Bone marrow (tissue), 2 donors: Measurements from ENCODE around the gene KIF19.
A peak's percentile ranks its signal among the peaks of the same experiment; 100 is the strongest.

Experiments used
- DNase-seq, 2 donors: peaks; one replicate each; lab custom pipeline; 2025; lab: John Stamatoyannopoulos, UW

The KIF19 gene

GRCh38 chr17:74305865-74306654 is 20.0 kb upstream of the KIF19 start:
- peak in 1 of 2 donors; percentile 22 for DNase-seq

GRCh38 chr17:74307984-74308773 is 17.8 kb upstream of the KIF19 start:
- DNase-seq: peak in 1 of 2 donors; percentile 53

- no peak for DNase-seq
Observed at GRCh38 chr17:74309902-74310301, 16.1 kb upstream of the KIF19 start.

- no peak for DNase-seq
Observed at GRCh38 chr17:74314877-74315276, 11.1 kb upstream of the KIF19 start.

- DNase-seq: no peak
Observed at GRCh38 chr17:74316220-74316619, 9.8 kb upstream of the KIF19 start.

- no peak for DNase-seq
Observed at GRCh38 chr17:74317071-74317470, 9.0 kb upstream of the KIF19 start.

- no peak for DNase-seq
Observed at GRCh38 chr17:74318391-74318790, 7.6 kb upstream of the KIF19 start.

GRCh38 chr17:74324521-74324920 is 1.5 kb upstream of the KIF19 start:
- DNase-seq: no peak

GRCh38 chr17:74325376-74325742 is 667 bp upstream of the KIF19 start:
- no peak for DNase-seq

- DNase-seq: no peak
Observed at GRCh38 chr17:74326506-74326905, 480 bp downstream of the KIF19 start.

GRCh38 chr17:74328487-74328886 is 2.5 kb downstream of the KIF19 start:
- DNase-seq: no peak

GRCh38 chr17:74329378-74329777 is 3.4 kb downstream of the KIF19 start:
- no peak for DNase-seq

- no peak for DNase-seq
Observed at GRCh38 chr17:74330446-74330845, 4.4 kb downstream of the KIF19 start.

- DNase-seq: no peak
Observed at GRCh38 chr17:74332017-74332650, 6.1 kb downstream of the KIF19 start.

- DNase-seq: no peak
Observed at GRCh38 chr17:74332763-74333283, 6.8 kb downstream of the KIF19 start.

GRCh38 chr17:74334393-74335039 is 8.5 kb downstream of the KIF19 start:
- DNase-seq: no peak

- no peak for DNase-seq
Observed at GRCh38 chr17:74335529-74336062, 9.6 kb downstream of the KIF19 start.

- DNase-seq: no peak
Observed at GRCh38 chr17:74336307-74336706, 10.3 kb downstream of the KIF19 start.

GRCh38 chr17:74337834-74338500 is 11.9 kb downstream of the KIF19 start:
- no peak for DNase-seq

GRCh38 chr17:74339537-74340195 is 13.6 kb downstream of the KIF19 start:
- DNase-seq: no peak
